C4-2B (cell line): ENCODE results near the gene DUSP16.

ENCODE experiments used
- ZFX ChIP-seq: fragments of 450-650 bp; IDR thresholded peaks from 2 replicates; pipeline ENCODE4 v1.6.1; 2017
- TF ChIP-seq, protein P1 (sequence below): fragments of 450-650 bp; conservative IDR thresholded peaks from 2 replicates; pipeline ENCODE4 v1.5.1; 2017; ENCODE audit warnings: mild to moderate bottlenecking

GRCh38 chr12:12445882-12446181 lies 116.8 kb downstream of the DUSP16 start:
- TF ChIP-seq, protein P1, sequence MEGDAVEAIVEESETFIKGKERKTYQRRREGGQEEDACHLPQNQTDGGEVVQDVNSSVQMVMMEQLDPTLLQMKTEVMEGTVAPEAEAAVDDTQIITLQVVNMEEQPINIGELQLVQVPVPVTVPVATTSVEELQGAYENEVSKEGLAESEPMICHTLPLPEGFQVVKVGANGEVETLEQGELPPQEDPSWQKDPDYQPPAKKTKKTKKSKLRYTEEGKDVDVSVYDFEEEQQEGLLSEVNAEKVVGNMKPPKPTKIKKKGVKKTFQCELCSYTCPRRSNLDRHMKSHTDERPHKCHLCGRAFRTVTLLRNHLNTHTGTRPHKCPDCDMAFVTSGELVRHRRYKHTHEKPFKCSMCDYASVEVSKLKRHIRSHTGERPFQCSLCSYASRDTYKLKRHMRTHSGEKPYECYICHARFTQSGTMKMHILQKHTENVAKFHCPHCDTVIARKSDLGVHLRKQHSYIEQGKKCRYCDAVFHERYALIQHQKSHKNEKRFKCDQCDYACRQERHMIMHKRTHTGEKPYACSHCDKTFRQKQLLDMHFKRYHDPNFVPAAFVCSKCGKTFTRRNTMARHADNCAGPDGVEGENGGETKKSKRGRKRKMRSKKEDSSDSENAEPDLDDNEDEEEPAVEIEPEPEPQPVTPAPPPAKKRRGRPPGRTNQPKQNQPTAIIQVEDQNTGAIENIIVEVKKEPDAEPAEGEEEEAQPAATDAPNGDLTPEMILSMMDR: no peak
- no peak for TF ChIP-seq ZFX
